Measurements from ENCODE around the gene STT3A. TPM values are rescaled to one million over a fixed set of nuclear protein-coding genes. Genes with fewer than 3 reads are reported as not detected.

The STT3A gene
- polyA plus RNA-seq, 2 of the 4 experiments (the other 2 are of a cell fraction), result 92.1 to 197 TPM

GRCh38 chr11:125627236-125627910 lies 34.7 kb downstream of the STT3A start:
- peak overlapping the region; percentile 79 for H3K4me2 ChIP-seq
- no peak for DNase-seq (ENCODE audit: low read depth in 1 of 2, low spot score in 1 of 2)
- 42% methylated on average over 7 of the region's 7 CpGs for WGBS (ENCODE audit: missing lambda C conversion rate)
- POLR2A ChIA-PET, result no interaction called here
- H3K4me1 ChIP-seq, result peaks cover 14% of the 10 kb centered on the region
- peak overlapping the region; percentile 84 to 88 for H3K27ac ChIP-seq
- H3K9me3 ChIP-seq, result no peaks in the 10 kb centered on the region
- peak overlapping the region; percentile 60 for H3K4me3 ChIP-seq
- TF ChIP-seq HOXA7 (CRISPR knock-in tag; IDR thresholded peaks at IDR 0.05), result no peak
- no peak for TF ChIP-seq FOSL2 (IDR thresholded peaks at IDR 0.05)
- peak; percentile 56; the same call in 1 of the 2 replicates for TF ChIP-seq FOSL2 (CRISPR knock-in tag; IDR thresholded peaks at IDR 0.05)
- ATAC-seq, result no peak
- CTCF ChIA-PET, result interaction anchor here (0.6 to 1.2 kb wide), 4 partner anchors 17 to 252 kb away, joined by 3 read pairs; no protein-coding TSS in a partner anchor
- FAIRE-seq, result no peak

DNA sequence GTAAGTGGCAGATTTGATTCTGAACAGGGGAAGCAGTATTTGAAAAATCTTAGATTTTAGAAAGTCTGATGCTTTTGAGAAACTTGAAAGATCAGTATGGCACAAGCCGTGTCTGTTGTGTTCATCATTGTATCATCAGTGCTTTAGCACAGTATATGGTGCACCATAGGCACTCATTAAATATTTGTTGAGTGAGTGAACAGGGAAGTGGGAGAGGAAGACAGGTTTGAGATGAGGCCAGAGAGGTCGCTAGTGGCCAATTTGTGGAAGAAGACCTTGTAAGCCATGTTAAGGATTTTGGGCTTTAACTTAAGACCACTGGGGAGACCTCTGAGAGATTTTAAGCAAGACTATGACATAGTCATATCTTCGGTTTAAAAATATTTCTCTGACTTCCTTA lies 45.2 kb downstream of the STT3A start:
- Histone ChIP-seq H3K4me2 (peak overlapping the region; percentile 93), H3K4me1 (peaks cover 20% of the 10 kb centered on the region), H3K27ac (peak overlapping the region; percentile 64 to 74; a peak in 4 of 6 replicates), H3K4me3 (peak overlapping the region; percentile 25; the same call in 2 of the 3 replicates), H3K9me3 (no peaks in the 10 kb centered on the region)
- peak in 1 of 2 experiments; percentile 14; a peak in 3 of 5 replicates for TF ChIP-seq RAD21 (conservative IDR thresholded peaks at IDR 0.05 in 1 of 2, IDR thresholded peaks at IDR 0.05 in 1 of 2)
- TF ChIP-seq CTCF (IDR thresholded peaks at IDR 0.05), result peak; percentile 25; the same call in 2 of the 3 replicates
- TF ChIP-seq, protein P1, sequence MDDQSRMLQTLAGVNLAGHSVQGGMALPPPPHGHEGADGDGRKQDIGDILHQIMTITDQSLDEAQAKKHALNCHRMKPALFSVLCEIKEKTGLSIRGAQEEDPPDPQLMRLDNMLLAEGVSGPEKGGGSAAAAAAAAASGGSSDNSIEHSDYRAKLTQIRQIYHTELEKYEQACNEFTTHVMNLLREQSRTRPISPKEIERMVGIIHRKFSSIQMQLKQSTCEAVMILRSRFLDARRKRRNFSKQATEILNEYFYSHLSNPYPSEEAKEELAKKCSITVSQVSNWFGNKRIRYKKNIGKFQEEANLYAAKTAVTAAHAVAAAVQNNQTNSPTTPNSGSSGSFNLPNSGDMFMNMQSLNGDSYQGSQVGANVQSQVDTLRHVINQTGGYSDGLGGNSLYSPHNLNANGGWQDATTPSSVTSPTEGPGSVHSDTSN (IDR thresholded peaks at IDR 0.05), result no peak
- no peak for TF ChIP-seq RFX5 (IDR thresholded peaks at IDR 0.05)
- ATAC-seq, result peak; percentile 82 to 89
- WGBS (ENCODE audit: missing lambda C conversion rate), result 6% methylated on average over 3 of the region's 3 CpGs
- ChIA-PET CTCF (no interaction called here), POLR2A (no interaction called here)
- peak in 1 of 2 experiments; percentile 49 for DNase-seq (ENCODE audit: low read depth in 1 of 2, low spot score in 1 of 2)
- FAIRE-seq, result no peak

- WGBS (ENCODE audit: missing lambda C conversion rate), result 45% methylated on average over 1 of the region's 1 CpG
- Histone ChIP-seq H3K4me1 (peaks cover 20% of the 10 kb centered on the region), H3K4me3 (peak overlapping the region; percentile 25; the same call in 2 of the 3 replicates), H3K9me3 (no peaks in the 10 kb centered on the region), H3K4me2 (peak overlapping the region; percentile 93), H3K27ac (peak overlapping the region; percentile 64 to 74; a peak in 4 of 6 replicates)
- TF ChIP-seq MAFK (IDR thresholded peaks at IDR 0.05; ENCODE audit: partially characterized antibody) (no peak), ESRRA (IDR thresholded peaks at IDR 0.05; ENCODE audit: borderline replicate concordance, low read length) (no peak), HES2 (IDR thresholded peaks at IDR 0.05) (no peak), HDAC2 (IDR thresholded peaks at IDR 0.05) (no peak), BHLHE40 (IDR thresholded peaks at IDR 0.05; ENCODE audit: low read depth, low read length) (no peak), TP53 (CRISPR knock-in tag; IDR thresholded peaks at IDR 0.05) (no peak), ELK1 (IDR thresholded peaks at IDR 0.05; ENCODE audit: low read depth, low read length) (no peak)
- ATAC-seq (peak in 1 of 2 experiments; percentile 54; a peak in 4 of 6 replicates), FAIRE-seq (no peak), DNase-seq (ENCODE audit: low read depth in 1 of 2, low spot score in 1 of 2) (no peak)
- ChIA-PET POLR2A (no interaction called here), CTCF (no interaction called here)
These were observed 45.7 kb downstream of the STT3A start for GRCh38 chr11:125638315-125638714.

GRCh38 chr11:125645871-125646270 lies 53.2 kb downstream of the STT3A start:
- POLR2A ChIA-PET, result no interaction called here
- FAIRE-seq (no peak), ATAC-seq (no peak), DNase-seq (ENCODE audit: low read depth in 1 of 2, low spot score in 1 of 2) (no peak)
- CTCF ChIA-PET, result no interaction called here
- Histone ChIP-seq H3K9me3 (no peaks in the 10 kb centered on the region), H3K4me2 (no peak overlapping the region), H3K4me3 (no peak overlapping the region), H3K27ac (no peak overlapping the region), H3K4me1 (no peaks in the 10 kb centered on the region)
- WGBS (ENCODE audit: missing lambda C conversion rate), result 95% methylated on average over 3 of the region's 3 CpGs
- TF ChIP-seq JUN (IDR thresholded peaks at IDR 0.05) (no peak), POLR2AphosphoS2 (conservative IDR thresholded peaks at IDR 0.05; ENCODE audit: low read length) (no peak), PHF8 (IDR thresholded peaks at IDR 0.05; ENCODE audit: borderline replicate concordance, low read depth) (no peak), ZFP36 (IDR thresholded peaks at IDR 0.05; ENCODE audit: borderline replicate concordance, partially characterized antibody) (no peak), CHD4 (IDR thresholded peaks at IDR 0.05; ENCODE audit: borderline replicate concordance) (no peak), CEBPB (IDR thresholded peaks at IDR 0.05) (0 out of 4 replicates have a peak, but pooled peaks of 1 of the 2 experiments have one; percentile 5), HES2 (IDR thresholded peaks at IDR 0.05) (no peak)
- TF ChIP-seq, protein P2, sequence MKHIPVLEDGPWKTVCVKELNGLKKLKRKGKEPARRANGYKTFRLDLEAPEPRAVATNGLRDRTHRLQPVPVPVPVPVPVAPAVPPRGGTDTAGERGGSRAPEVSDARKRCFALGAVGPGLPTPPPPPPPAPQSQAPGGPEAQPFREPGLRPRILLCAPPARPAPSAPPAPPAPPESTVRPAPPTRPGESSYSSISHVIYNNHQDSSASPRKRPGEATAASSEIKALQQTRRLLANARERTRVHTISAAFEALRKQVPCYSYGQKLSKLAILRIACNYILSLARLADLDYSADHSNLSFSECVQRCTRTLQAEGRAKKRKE (CRISPR knock-in tag; IDR thresholded peaks at IDR 0.05; ENCODE audit: low read depth), result no peak

All from A549 (cell line).